Nucleus accumbens (tissue), 56 donors: Measurements from ENCODE around the gene MC1R.
A peak's percentile ranks its signal among the peaks of the same experiment; 100 is the strongest.
"Not testable (repeated sequence)": the region's sequence is repeated elsewhere in the genome, so short reads cannot be mapped to it uniquely, and the experiment has no call there.

ENCODE experiments used
- DNase-seq, 56 donors: peaks; one replicate each; lab custom pipeline; 2025; lab: John Stamatoyannopoulos, UW

Gene MC1R

DNA sequence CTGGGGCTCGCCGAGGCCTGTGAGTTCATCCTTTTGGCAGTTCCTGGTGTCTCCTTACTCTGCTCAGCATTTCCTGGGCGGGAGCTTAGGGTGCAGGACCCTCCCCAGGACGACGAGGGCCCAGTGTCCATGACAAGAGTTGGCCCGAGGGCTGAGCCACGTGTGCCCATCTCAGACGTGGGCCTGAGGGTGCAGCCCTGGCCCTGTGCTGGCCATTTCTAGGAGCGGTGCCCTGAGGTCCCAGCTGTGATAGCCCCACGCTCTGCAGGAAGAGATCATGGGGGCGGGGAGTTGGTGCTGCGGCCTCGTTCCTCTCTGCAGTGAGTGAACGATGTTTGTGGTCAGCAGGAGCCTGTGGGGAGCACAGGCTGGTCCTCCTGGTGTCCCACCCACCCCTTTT is 6.0 kb upstream of the MC1R start:
- no peak for DNase-seq

- DNase-seq, result no peak
Observed at GRCh38 chr16:89913408-89914387, 5.0 kb upstream of the MC1R start.

DNA sequence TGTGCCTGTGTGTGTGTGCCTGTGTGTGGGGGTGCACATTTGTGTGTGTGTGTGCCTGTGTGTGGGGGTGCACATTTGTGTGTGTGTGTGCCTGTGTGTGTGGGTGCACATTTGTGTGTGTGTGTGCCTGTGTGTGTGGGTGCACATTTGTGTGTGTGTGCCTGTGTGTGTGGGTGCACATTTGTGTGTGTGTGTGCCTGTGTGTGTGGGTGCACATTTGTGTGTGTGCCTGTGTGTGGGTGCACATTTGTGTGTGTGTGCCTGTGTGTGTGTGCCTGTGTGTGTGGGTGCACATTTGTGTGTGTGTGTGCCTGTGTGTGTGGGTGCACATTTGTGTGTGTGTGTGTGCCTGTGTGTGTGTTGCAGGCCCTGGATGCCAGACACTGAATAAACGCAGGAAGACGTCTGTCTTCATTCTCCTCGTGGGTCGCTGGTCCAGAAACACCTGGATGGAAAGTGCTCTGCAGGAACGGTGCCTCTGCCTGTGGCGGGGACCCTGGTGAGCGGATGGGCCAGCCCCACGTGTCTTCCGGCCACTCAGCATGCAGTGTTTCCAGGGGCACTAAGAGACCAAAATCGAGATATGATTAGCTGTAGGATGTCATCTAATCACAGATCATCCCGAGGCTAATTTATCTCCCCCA is 3.9 kb upstream of the MC1R start:
- DNase-seq, result not testable (repeated sequence)

GRCh38 chr16:89915303-89916232 is 3.1 kb upstream of the MC1R start:
- peak in 4 of 56 donors; percentile 4 to 40 (median 30) for DNase-seq

DNA sequence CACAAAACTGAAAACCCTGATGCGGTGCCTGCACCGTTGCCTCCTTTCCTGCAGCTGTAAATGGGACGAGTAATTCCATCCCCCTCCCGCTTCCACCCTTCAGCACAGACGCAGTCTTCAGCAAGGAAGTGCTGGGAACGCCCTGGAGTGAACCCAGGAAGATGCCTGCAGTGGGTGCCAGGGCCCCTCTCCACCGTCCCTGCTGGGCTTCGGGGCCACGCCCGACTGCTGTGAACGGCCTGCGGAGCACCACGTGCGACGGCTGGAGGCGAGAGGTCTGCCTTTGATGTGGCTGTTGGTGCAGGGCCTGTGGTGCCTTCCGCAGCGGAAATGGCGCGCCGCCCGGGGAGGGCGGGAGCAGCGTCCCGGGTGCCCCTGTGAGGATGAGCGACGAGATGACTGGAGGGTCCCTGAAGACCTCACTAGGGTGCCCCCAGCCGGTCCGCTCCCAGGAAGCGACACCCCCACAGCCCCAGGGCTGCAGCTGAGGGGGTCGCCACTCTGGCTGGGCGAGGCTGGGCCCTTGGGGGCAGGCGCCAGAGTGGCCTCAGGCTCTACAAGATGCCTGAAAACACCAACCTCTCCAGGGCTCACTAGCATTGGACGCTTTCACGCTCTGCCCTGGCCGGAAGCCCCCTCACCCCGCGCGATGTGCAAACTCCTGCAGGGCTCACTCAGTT is 749 bp upstream of the MC1R start:
- peak in 37 of 56 donors; percentile 6 to 72 (median 35) for DNase-seq

DNA sequence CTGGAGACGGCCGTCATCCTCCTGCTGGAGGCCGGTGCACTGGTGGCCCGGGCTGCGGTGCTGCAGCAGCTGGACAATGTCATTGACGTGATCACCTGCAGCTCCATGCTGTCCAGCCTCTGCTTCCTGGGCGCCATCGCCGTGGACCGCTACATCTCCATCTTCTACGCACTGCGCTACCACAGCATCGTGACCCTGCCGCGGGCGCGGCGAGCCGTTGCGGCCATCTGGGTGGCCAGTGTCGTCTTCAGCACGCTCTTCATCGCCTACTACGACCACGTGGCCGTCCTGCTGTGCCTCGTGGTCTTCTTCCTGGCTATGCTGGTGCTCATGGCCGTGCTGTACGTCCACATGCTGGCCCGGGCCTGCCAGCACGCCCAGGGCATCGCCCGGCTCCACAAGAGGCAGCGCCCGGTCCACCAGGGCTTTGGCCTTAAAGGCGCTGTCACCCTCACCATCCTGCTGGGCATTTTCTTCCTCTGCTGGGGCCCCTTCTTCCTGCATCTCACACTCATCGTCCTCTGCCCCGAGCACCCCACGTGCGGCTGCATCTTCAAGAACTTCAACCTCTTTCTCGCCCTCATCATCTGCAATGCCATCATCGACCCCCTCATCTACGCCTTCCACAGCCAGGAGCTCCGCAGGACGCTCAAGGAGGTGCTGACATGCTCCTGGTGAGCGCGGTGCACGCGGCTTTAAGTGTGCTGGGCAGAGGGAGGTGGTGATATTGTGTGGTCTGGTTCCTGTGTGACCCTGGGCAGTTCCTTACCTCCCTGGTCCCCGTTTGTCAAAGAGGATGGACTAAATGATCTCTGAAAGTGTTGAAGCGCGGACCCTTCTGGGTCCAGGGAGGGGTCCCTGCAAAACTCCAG is 1.1 kb downstream of the MC1R start:
- DNase-seq, result no peak

GRCh38 chr16:89920723-89921122 is 2.1 kb downstream of the MC1R start:
- DNase-seq, result no peak

DNA sequence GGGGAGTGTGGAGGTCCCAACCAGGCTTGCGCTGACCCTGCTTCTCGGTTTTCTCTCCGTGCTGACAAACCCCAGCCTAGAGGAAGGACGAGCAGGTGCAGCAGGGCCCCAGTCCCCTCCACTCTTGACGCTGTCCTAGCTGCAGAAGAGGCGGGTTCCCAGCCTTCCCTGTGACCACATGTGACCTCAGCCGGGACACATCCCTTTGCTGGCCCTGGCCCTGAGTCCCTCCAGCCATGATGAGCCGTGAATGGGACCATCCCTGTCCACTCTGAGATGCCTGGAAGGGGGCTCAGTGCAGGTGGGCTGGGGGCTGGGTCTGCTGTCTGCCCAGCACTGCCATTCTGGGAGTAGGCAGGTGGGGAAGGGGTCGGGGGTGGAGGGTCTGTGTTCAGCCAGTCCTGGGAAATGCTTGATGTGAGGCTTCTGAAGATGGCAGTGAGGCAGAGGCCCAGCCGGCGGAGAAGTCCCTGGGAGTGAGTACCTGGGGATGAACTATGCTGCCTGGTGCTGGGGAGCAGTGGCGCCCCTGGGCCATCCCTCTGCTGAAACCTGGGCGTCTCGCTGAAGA is 2.6 kb downstream of the MC1R start:
- no peak for DNase-seq

GRCh38 chr16:89921702-89922476 is 3.2 kb downstream of the MC1R start:
- peak in 8 of 56 donors; percentile 8 to 61 (median 32) for DNase-seq

- peak in 25 of 56 donors; percentile 6 to 87 (median 28) for DNase-seq
Observed at GRCh38 chr16:89922477-89922883, 3.8 kb downstream of the MC1R start.

GRCh38 chr16:89922884-89923639 is 4.4 kb downstream of the MC1R start, which contains the start of gene TUBB3:
Gene TUBB3 (plus strand): TSS chr16:89923342. CDS start chr16:89923402, 60 bp downstream.
- peak in 47 of 56 donors; percentile 14 to 85 (median 52) for DNase-seq

- DNase-seq, result peak in 5 of 56 donors; percentile 30 to 67 (median 48)
Observed at GRCh38 chr16:89923640-89924296, 5.1 kb downstream of the MC1R start.

DNA sequence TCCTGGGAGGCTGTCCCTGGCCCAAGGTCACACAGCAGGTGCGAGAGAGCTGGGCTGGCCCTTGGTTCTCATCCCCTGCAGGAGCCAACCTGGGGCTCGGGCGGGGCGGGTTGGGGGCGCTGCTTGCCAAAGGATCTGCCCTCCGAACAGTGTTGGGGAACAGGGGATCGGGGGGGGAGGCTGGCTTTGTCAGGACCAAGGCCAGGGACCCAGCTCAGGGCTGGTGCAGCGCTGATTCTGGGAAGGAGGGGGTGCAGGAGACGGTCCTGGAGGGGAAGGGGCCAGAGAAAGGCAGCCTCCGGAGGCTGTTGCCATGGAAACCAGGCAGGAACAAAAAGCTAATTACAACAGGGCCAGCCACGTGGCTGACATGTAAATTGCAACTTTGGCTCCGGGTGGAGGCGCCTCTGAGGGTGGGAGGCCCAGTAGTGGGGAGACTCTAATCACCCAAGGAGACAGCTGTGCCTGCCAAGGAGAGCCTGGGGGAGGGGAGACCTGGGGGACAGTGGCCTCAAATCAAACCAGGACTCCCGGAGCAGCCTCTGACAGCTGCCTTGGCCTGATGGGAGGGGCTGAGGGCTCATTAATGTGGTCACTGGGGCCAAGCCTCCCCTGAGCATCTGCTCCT is 5.7 kb downstream of the MC1R start:
- peak in 36 of 56 donors; percentile 15 to 80 (median 40) for DNase-seq

GRCh38 chr16:89924925-89925307 is 6.3 kb downstream of the MC1R start:
- no peak for DNase-seq

DNA sequence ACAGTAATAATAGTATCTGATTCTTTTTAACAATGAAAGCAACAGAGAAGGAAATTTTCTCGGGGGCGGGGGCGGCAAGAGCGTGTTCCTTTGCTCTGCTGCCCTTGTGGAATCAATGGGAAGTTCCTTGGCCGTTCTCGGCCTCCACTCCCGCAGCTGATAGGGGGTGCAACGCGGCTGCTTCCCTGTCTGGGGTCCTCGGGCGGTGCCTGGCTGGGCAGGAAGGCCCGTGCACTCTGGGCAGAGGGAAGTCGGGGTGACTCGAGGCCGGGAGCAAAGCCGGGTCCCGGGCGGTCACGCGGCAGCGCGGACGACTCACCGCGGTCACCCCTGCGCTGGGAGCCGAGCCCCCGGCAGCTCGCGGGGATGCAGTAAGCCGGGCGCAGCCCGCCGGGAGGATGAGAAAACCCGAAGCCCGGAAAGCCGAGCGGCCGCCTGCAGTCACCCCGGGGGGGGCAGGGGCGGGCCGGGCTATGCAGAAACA is 7.0 kb downstream of the MC1R start:
- peak in 3 of 56 donors; percentile 48 to 59 (median 58) for DNase-seq
